Ureter (tissue), 1 donor: ENCODE measurements around the gene HMCN1. TPM values are rescaled to one million over a fixed set of nuclear protein-coding genes. Genes with fewer than 3 reads are reported as not detected.
"Not testable (repeated sequence)": the region's sequence is repeated elsewhere in the genome, so short reads cannot be mapped to it uniquely, and the experiment has no call there.

Source experiments
- DNase-seq: peaks from one replicate; pipeline ENCODE4 v3.0.0-alpha.2; 2020; ENCODE audit warnings: low spot score
- total RNA-seq: library from RNA; stranded (reverse); gene quantifications from one replicate; pipeline ENCODE4 v1.2.4, GENCODE V29; 2023
- donor health status: DM: yes; HTN: yes; CAD: no.

HMCN1 gene
- total RNA-seq, 1 donor from 2014 or later, result 4.7 TPM

DNA sequence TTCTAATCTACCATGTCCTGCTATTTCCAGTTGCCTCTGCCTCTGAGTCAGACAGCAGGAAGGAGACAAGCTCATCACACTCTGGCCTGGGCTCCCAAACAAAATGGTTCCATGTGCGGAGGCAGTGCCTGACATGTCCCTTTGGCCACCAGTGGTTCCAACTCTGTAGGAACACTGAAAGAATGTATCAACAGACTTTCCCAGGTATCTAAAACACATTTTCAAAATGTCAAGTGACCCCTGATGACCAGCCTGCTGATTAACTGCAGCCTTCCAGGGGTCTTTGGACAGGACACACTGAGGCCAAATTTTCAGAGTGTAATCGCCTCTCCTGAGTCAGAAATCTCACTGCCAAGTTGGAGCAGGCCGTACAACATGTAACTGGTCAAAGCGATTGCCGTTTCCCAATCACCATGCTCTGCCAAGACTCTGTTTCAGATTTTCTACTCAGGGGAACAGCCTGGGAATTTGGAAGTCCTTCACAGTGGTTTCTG is 468.1 kb downstream of the HMCN1 start:
- peak; percentile 42 for DNase-seq

DNA sequence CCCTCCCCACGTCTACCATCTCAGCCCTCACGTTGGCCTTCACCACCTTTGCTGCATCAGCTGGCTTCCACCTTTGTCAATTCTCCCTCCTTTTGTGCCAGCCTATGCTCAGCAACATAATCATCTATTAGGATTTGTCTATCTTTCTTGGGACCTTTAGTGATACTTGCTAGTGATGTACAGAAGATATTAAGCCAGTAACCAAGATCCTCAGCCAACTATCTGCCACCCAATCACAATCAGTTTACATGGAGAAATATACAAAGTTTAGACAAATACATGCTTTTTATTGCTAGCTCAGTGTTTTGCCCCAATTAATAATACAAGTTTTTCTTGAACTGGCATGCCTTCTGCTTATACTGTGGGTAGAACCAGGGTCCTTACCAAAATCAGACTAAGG is 468.6 kb downstream of the HMCN1 start:
- no peak for DNase-seq

DNA sequence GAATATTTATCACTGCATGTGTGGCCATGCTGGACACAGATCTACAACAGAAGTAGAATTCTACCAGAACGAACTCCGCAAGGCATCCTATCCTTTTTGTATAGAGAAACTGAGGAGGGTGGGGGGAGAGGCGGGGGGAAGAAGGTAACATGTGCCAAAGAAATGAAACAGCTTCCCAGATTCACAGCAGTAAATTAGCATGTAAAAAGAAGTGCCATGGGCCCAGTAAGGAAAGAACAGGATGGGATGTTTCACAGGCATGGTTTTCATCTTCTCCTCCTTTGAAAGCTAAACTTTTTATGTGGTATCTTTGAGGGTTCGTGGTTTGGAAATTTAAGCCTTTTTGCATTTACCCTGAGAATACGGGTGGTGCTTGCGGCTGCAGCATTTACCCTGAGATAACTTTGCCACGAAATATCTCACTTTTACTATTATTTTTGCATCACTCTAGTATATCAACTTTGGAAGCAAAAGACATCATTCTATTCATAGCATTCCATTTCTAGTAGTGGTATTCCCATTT is 471.9 kb downstream of the HMCN1 start:
- no peak for DNase-seq

- DNase-seq, result no peak
These were observed 473.3 kb downstream of the HMCN1 start for GRCh38 chr1:186207391-186208085.

DNA sequence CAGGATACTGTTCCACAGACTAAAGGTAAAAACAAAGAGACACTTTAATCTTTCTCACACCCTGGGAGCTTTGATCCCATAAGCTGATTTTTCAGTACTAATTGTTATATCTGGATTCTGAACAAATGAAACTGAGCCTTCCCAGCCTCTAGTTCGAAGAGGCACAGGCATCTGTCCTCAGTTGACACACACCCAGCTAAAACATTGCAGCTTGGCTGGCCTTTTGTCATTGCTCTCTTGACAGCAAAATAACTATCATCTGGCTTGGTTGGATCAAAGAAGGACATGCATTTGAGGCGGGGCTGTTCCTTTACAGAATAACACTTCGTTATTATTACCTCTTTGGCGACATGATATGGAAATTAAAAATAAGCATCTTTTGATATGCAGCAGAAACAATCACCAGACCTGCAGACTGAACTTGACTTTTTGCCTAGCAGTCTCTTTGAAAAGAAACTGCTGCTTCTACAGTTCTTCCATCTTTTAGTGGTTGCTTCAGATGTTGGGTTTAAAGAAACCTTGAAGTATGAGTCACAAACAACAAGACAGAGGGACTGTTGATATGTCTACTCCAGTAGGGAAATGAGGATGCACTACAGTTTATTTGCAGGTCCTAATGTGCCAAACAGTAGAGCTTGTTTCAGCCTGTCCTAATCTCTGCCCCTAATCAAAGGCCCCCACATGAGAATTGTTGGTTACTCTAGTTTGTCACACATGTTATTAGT is 474.4 kb downstream of the HMCN1 start:
- DNase-seq, result no peak

DNA sequence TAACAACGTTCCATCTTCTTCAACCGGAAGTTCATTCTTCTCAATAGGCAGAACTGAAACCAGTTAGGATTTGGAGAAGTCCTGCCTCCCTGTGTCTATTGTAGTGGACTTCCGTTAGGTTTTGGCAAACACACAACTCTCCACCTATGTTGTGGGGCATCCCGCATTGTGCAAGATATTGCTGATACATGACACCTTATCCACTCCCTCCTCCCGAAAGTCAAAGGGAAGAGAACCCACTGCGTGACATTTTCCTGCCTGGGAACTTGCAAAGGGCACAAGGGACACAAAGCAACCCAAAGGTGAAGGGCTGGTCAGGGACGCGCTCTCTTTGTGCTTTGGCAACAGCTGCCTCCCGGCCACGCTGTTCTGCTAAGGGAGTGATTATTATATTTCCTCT is 476.1 kb downstream of the HMCN1 start:
- DNase-seq, result no peak

DNA sequence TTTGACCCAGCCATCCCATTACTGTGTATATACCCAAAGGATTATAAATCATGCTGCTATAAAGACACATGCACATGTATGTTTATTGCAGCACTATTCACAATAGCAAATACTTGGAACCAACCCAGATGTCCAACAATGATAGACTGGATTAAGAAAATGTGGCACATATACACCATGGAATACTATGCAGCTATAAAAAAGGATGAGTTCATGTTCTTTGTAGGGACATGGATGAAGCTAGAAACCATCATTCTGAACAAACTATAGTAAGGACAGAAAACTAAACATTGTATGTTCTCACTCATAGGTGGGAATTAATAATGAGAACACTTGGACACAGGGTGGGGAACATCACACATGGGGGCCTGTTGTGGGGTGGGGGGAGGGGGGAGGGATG is 477.4 kb downstream of the HMCN1 start:
- not testable (repeated sequence) for DNase-seq

DNA sequence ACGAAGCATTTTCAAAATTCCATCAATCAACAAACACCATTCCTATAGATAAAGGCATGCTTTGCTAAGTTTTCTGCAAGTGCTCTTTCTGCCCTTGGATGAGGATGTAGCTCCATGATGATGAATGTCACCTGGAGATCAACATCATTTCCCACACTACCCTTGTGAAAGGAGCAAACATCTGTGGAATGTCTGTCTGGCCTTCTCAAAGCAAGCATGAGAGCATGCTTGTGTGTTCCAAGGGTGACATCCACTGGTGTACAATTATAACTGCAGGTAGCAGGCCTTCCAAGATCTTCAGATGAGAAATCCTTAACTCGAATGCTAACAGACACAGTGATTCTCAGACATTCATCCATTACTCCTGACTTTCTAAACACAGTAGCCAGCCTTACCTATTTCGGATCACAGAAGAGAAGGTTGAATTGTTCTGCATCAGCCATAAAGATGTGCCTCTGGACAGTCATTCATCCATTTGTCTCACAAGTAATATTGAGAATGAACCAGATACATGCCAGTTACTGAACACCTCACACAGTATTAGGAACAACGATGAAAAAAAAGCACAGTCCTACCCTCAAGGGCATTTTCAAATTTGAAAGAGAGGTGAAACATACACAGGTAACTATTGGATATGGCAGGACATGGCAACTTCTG is 478.5 kb downstream of the HMCN1 start:
- peak; percentile 47 for DNase-seq

DNA sequence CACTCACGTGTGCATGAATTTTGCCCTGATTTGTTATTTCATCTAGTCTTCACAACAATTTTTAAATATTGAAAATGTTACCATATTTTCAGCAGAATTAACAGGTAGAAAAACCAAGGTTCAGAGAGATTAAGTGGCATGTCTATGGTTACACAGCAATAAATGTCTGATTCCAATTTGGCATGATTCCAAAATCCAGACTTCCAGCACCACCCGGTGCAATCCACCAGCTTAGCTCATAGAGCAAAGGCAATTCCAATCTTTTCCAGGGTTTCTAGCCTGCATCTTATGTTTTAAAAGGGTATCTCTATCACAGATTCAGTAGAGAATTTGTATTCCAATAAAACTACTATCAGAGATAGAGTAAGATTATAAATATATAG is 479.0 kb downstream of the HMCN1 start:
- no peak for DNase-seq

DNA sequence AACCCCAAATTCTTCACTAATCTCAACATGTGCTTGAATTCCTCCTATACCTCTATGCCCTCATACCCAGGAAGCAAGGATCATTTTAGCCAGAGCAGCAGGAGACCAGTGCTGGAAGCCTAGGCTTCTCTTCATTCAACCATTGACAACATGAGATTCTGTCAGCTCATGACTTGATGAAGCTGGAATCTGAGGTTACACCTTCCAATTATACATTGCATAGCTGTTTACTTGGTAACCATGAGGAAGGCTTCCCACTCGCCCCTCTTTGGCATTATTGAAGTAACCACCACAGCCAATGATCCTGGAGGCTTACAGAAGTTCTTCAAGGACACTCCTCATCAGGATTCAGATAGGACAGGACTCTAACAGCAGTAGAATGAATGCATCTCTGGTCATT is 480.6 kb downstream of the HMCN1 start:
- DNase-seq, result no peak

DNA sequence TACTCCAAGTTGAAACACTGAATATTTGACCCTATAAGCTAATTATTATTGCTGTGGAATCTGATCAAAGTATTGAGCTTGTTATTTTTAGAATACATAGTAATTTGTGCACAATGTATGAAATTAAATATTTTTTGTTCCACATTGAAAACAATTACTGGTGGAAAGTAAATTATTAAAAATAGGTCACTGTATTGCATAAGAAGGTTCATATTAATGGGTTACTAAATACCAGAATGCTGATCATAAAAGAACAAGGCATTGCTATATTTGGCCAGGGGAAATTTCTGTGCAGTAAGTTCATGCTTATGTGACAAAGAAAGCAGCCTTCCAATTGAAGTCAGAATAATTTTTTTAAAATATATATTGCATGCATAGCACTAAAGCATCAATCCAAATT is 481.4 kb downstream of the HMCN1 start:
- no peak for DNase-seq

DNA sequence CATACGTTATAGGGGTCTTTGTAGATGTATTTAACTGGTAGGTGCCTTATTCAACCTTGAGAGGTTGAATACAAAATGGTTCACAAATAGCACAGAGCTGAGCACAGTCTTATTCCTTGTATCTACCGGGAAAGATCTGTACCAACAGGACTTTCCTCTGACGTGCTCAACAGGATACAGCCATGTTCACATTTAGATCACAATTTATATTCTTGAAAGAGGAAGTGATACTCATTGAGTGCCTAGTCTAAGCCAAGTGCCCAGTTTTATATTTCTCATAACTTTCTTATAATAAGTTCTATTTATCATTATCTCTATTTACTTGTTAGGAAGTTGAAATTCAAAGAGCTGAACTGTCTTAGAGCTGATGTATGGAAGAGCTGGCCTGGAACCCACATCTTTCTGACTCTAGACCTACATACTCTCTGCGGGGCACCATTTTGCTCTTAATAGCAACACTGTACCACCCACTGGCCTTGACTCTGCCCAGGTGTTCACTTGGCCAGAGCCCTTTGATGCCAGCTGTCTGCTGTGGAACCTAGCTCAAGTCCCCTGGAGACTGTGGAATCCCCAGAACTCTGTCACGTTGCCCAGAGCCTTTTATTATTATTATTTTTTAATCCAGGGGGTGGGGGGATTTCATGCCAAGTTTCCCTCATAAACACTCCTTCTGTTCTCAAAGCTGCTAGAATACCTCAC is 484.6 kb downstream of the HMCN1 start:
- DNase-seq, result no peak

- DNase-seq, result no peak
These were observed 485.9 kb downstream of the HMCN1 start for GRCh38 chr1:186220067-186220466.

DNA sequence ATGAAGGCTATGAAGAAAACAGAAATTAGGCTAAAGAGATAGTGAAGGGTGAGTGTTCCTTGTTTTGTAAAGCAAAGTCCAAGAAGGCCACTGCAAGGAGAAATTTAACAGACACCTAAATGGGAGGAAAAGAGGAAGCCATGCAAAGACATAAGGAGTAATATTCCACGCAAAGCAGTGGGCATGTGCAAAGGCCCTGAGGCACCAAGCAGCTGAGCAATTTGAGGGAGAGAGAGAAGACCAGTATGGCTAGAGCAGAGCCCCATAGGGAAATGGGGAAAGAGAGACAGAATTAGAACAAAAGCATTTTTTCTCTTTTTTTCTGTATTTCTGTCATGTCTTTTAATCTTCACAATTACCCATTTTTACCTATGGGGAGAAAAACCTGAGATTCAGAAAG is 486.7 kb downstream of the HMCN1 start:
- DNase-seq, result no peak

DNA sequence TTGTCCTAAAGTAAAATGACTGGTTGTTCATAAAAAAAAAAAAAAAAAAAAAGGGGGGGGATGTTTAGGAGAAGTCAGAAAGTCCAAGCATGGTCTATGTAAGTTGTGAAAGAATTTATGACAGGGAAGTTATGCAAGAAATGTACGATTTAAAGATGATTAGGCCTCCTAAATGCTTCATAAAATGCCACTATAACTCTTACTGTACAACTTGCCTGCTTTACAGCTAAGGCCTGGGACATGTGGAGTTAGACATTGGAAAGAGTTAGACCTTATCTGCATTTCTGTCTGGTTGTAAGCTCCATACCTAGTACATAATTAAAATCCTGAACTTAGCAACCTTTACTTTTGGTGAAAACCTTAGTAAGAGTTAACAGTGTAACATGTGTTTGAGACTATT is 490.9 kb downstream of the HMCN1 start:
- no peak for DNase-seq

- no peak for DNase-seq
These were observed 494.6 kb downstream of the HMCN1 start for GRCh38 chr1:186228749-186229148.

DNA sequence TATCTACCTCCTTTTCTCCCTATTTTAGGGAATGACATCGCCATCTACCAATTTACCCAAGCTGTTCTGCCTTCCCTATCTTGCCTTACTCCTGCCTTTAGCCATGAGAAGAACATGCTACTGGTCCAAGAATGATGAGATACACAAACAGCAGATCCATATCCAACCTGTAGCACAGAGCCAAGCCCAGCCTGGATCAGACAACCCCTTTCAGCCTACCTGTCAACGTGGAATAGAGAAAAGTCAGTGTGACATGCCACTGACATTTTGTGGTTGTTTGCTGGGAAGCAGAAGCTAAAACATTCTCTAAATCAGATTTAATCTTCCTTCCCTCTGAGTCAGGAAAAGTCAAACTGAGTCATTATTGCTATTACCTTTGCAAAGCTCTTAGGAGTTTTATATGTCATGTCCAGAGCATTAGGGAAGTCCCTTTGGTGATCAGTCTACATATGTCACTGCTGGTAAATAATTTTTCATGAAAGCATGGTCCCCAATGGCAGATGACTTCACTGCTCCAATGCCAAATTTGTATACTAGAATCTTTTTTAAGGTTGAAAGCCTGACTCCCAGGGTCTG is 497.8 kb downstream of the HMCN1 start:
- no peak for DNase-seq

DNA sequence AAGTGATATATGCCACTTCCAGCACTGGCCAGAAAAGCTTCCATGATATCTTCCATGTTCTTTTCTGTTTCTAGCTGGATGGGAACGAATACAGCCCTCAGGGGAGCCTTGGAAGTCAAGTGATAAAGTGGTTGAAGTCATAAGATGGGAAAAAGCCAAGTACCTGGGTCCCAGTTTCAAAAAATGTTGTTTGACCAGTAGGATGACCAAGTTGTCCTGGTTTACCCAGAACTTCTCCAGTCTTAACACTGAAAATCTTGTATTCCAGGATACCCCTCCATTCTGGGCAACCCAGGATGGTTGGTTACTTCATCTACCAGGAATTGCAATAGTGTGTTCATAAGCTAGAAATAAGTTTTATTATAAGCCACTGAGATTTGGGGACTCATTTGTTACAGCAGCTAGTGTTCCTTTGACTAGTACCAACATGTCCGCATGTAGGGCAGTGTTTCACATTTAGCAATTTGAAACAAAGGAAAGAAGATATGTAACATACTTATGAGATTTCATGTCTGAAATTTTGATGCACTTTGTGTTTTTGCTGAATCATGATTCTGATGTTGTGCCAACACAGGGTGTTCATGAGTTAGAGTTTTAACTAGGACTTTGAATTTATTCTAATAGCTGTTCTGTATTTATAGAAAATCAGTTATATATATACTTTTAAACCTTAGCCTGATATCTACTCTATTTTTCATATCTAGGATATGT is 500.9 kb downstream of the HMCN1 start:
- no peak for DNase-seq

- DNase-seq, result no peak
These were observed 501.5 kb downstream of the HMCN1 start for GRCh38 chr1:186235696-186236095.

DNA sequence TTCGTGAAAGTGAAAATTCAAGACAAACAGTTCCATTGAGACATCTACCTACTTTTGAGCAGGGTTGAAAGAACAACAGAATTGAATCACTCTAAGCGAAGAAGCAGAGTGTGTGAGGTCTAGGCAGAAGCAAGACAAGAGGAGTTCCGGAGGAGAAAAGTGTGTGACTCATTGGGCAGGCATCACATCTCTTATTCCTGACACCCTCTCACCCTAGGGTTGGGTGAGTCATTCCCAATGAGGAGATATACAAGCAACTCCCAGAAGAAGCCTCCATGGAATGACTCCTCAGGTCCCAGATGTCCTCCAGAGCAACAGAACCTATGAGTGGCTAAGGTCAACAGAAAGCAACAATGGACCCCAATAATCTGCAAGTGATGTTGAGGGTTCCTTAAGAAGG is 502.7 kb downstream of the HMCN1 start:
- no peak for DNase-seq

- no peak for DNase-seq
These were observed 505.0 kb downstream of the HMCN1 start for GRCh38 chr1:186239171-186239570.
